Trophoblast cell (in vitro differentiated cells and primary cell): ENCODE results near the gene MYLK.

Experiments
- DNase-seq, 2 donors: peaks; one replicate each; pipeline ENCODE4 v3.0.0-alpha.2; 2016
- H2AFZ ChIP-seq: 2 replicates; pipeline ENCODE4 v1.6.1; 2013; ENCODE audit warnings: low read length, moderate library complexity, mild to moderate bottlenecking; ENCODE audit not compliant: insufficient read depth, poor library complexity
- H2AK5ac ChIP-seq: 2 replicates; pipeline ENCODE4 v1.6.1; 2013; ENCODE audit warnings: mild to moderate bottlenecking, low read length
- H2BK120ac ChIP-seq: 2 replicates; pipeline ENCODE4 v1.6.1; 2013; ENCODE audit warnings: low read length, mild to moderate bottlenecking, moderate library complexity; ENCODE audit not compliant: insufficient read depth, poor library complexity
- H2BK12ac ChIP-seq: 2 replicates; pipeline ENCODE4 v1.6.1; 2013; ENCODE audit warnings: mild to moderate bottlenecking, low read length, moderate library complexity
- H2BK5ac ChIP-seq: 2 replicates; pipeline ENCODE4 v1.6.1; 2013; ENCODE audit warnings: low read length, low read depth, moderate library complexity, mild to moderate bottlenecking; ENCODE audit not compliant: poor library complexity
- H3K14ac ChIP-seq: 2 replicates; pipeline ENCODE4 v1.6.1; 2013; ENCODE audit warnings: mild to moderate bottlenecking, low read length
- H3K18ac ChIP-seq: 2 replicates; pipeline ENCODE4 v1.6.1; 2013; ENCODE audit warnings: mild to moderate bottlenecking, low read length
- H3K23ac ChIP-seq: 2 replicates; pipeline ENCODE4 v1.6.1; 2013; ENCODE audit warnings: low read length
- H3K27ac ChIP-seq: 2 replicates; pipeline ENCODE4 v1.5.1; 2013; ENCODE audit warnings: low read depth, mild to moderate bottlenecking, inconsistent platforms, low read length, moderate library complexity
- H3K27me3 ChIP-seq: 2 replicates; pipeline ENCODE4 v1.6.1; 2013; ENCODE audit warnings: inconsistent platforms, mild to moderate bottlenecking, low read length, moderate library complexity; ENCODE audit not compliant: insufficient read depth
- H3K36me3 ChIP-seq, 2 experiments: 1 replicate in 1 of 2; 2 replicates in 1 of 2; pipeline ENCODE4 v1.6.1; 2013; ENCODE audit warnings: low read length in 2 of 2, mild to moderate bottlenecking in 2 of 2, moderate library complexity in 1 of 2; ENCODE audit not compliant: insufficient read depth in 2 of 2, control insufficient read depth in 1 of 2
- H3K4ac ChIP-seq: 2 replicates; pipeline ENCODE4 v1.6.1; 2013; ENCODE audit warnings: low read depth, mild to moderate bottlenecking, low read length, moderate library complexity
- H3K4me1 ChIP-seq, 2 experiments: 1 replicate in 1 of 2; 2 replicates in 1 of 2; pipeline ENCODE4 v1.6.1; 2013; ENCODE audit warnings: low read length in 2 of 2, mild to moderate bottlenecking in 2 of 2, moderate library complexity in 1 of 2; ENCODE audit not compliant: insufficient read depth in 2 of 2, control insufficient read depth in 1 of 2
- H3K4me2 ChIP-seq: 2 replicates; pipeline ENCODE4 v1.6.1; 2013; ENCODE audit warnings: inconsistent platforms, mild to moderate bottlenecking, low read length, moderate library complexity
- H3K4me3 ChIP-seq: 2 replicates; pipeline ENCODE4 v1.5.1; 2013; ENCODE audit warnings: mild to moderate bottlenecking, low read depth, low read length, inconsistent platforms
- H3K79me1 ChIP-seq: one replicate; pipeline ENCODE4 v1.6.1; 2013; ENCODE audit warnings: low read length
- H3K79me2 ChIP-seq: 2 replicates; pipeline ENCODE4 v1.6.1; 2013; ENCODE audit warnings: low read length, mild to moderate bottlenecking; ENCODE audit not compliant: control insufficient read depth, insufficient read depth, poor library complexity
- H3K9ac ChIP-seq: 2 replicates; pipeline ENCODE4 v1.6.1; 2013; ENCODE audit warnings: mild to moderate bottlenecking, low read length
- H3K9me3 ChIP-seq: 2 replicates; pipeline ENCODE4 v1.6.1; 2013; ENCODE audit warnings: low read depth, mild to moderate bottlenecking, control low read depth, inconsistent platforms, low read length; ENCODE audit not compliant: insufficient read depth
- H4K12ac ChIP-seq: 2 replicates; pipeline ENCODE4 v1.6.1; 2013; ENCODE audit warnings: low read depth, mild to moderate bottlenecking, low read length, moderate library complexity
- H4K8ac ChIP-seq: 2 replicates; pipeline ENCODE4 v1.6.1; 2013; ENCODE audit warnings: low read depth, mild to moderate bottlenecking, low read length, moderate library complexity
- H4K91ac ChIP-seq: one replicate; pipeline ENCODE4 v1.6.1; 2013; ENCODE audit warnings: low read depth, mild to moderate bottlenecking, low read length, moderate library complexity
- whole genome bisulfite sequencing: extraction: QIAGEN DNeasy Blood & Tissue Kit; methylation state at CpG from one replicate; pipeline ENCODE4 v1.1.7; 2013; ENCODE audit warnings: missing lambda C conversion rate; ENCODE audit not compliant: insufficient read length, insufficient coverage; ENCODE audit errors: extremely low coverage; 5-methylcytosine and 5-hydroxymethylcytosine counted together

Gene MYLK

DNA sequence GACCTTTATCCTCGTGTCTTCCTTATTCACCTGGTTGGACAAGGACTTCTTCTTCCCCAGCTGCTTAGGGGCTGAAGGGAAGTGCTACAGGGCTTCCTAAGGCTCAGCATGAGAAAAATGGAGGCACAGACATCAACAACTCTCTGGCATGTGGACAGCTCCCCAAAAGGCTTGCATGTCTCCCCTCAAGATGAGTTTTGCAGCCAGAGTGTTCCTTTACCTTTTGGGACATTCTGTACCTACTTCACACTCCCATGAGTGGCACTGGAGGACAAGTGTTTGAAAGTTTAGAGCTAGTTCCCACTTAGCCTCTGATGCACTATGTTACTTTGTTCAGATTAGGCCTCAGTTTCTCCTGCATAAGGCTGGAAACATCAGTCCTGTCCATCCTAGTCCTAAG lies 222.2 kb downstream of the MYLK start:
- no peak overlapping the region for H4K91ac ChIP-seq
- H4K8ac ChIP-seq: no peak overlapping the region
- no peaks in the 10 kb centered on the region for H3K79me1 ChIP-seq
- H3K4me1 ChIP-seq: no peaks in the 10 kb centered on the region
- H3K79me2 ChIP-seq: no peaks in the 10 kb centered on the region
- no CpG with 5 or more reads among the region's 1 CpG for WGBS
- H3K27ac ChIP-seq: no peak overlapping the region
- H3K18ac ChIP-seq: no peak overlapping the region
- no peak overlapping the region for H3K14ac ChIP-seq
- no peak overlapping the region for H4K12ac ChIP-seq
- no peak overlapping the region for H3K4me2 ChIP-seq
- no peak for DNase-seq
- H3K9me3 ChIP-seq: no peaks in the 10 kb centered on the region
- no peak overlapping the region for H2BK12ac ChIP-seq
- no peak overlapping the region for H2BK120ac ChIP-seq
- H2BK5ac ChIP-seq: no peak overlapping the region
- no peak overlapping the region for H3K4me3 ChIP-seq
- no peaks in the 10 kb centered on the region for H3K27me3 ChIP-seq
- no peak overlapping the region for H3K23ac ChIP-seq
- H3K4ac ChIP-seq: no peak overlapping the region
- H3K36me3 ChIP-seq: peaks cover 23 to 37% of the 10 kb centered on the region in 2 experiments
- no peak overlapping the region for H2AFZ ChIP-seq
- H2AK5ac ChIP-seq: no peak overlapping the region
- no peak overlapping the region for H3K9ac ChIP-seq

DNA sequence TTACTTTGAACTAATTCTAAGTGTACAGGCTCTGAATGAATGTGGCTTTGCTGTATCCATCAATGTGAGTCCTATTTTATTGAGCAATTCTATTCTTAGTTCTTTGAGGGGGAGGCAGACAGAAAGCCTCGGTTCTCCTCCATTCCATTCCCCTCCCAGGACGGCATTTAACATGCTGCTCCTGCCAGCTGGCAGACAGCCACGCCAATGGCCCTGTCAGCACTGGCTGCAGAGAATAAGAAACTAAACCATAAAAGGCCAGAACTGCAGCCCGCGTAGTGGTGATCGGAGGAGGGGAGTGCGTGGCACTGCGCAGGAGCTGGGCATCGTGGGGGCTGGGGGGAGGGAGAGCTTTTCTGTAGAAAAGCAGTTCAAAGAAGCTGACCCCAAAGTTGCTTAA lies 223.2 kb downstream of the MYLK start:
- Histone ChIP-seq H3K4ac (no peak overlapping the region), H2AFZ (no peak overlapping the region), H2AK5ac (no peak overlapping the region), H3K27ac (no peak overlapping the region), H2BK120ac (no peak overlapping the region), H3K27me3 (no peaks in the 10 kb centered on the region), H3K23ac (no peak overlapping the region), H4K8ac (no peak overlapping the region), H3K79me1 (no peaks in the 10 kb centered on the region), H3K4me3 (no peak overlapping the region), H2BK5ac (no peak overlapping the region), H3K18ac (no peak overlapping the region), H3K4me2 (no peak overlapping the region), H3K79me2 (no peaks in the 10 kb centered on the region), H4K91ac (no peak overlapping the region), H3K9ac (no peak overlapping the region), H4K12ac (no peak overlapping the region), H3K9me3 (no peaks in the 10 kb centered on the region), H2BK12ac (no peak overlapping the region), H3K36me3 (peaks cover 17 to 33% of the 10 kb centered on the region in 2 experiments), H3K4me1 (no peaks in the 10 kb centered on the region), H3K14ac (no peak overlapping the region)
- DNase-seq: no peak
- no CpG with 5 or more reads among the region's 9 CpGs for whole genome bisulfite sequencing

DNA sequence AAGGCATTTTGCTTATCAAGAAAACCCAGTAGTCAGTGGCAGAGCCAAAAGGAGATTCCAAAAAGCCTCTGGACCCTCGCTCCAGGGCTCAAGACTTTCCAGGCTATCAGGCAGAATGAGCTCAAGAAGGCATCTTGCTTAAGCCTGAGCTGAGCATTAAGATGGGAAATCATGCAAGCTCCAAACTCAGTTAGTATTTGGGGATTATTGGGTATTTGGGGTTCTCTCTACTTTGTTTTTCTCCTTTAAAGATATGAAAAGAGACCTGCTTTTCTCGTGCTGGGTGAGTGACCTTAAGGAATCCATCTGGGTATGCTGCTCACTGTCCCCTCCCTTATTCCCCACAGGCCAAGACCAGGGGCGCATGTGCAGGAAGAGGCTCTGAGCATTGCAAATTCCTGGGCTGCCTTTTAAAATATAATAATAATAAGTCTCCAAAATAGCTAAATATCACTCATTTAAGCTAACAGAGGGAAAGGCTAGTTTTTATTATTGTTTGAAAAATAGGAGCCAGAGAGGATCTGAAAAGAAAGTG lies 223.9 kb downstream of the MYLK start:
- Histone ChIP-seq H3K14ac (no peak overlapping the region), H3K27ac (no peak overlapping the region), H4K91ac (no peak overlapping the region), H3K79me2 (no peaks in the 10 kb centered on the region), H3K9me3 (no peaks in the 10 kb centered on the region), H3K4me1 (no peaks in the 10 kb centered on the region), H3K4me2 (no peak overlapping the region), H2AK5ac (no peak overlapping the region), H3K27me3 (no peaks in the 10 kb centered on the region), H3K79me1 (no peaks in the 10 kb centered on the region), H3K4ac (no peak overlapping the region), H3K18ac (no peak overlapping the region), H2BK120ac (no peak overlapping the region), H3K4me3 (no peak overlapping the region), H3K23ac (no peak overlapping the region), H3K36me3 (peaks cover 16 to 34% of the 10 kb centered on the region in 2 experiments), H2BK5ac (no peak overlapping the region), H4K12ac (no peak overlapping the region), H3K9ac (no peak overlapping the region), H2AFZ (no peak overlapping the region), H2BK12ac (no peak overlapping the region), H4K8ac (no peak overlapping the region)
- no CpG with 5 or more reads among the region's 3 CpGs for WGBS
- DNase-seq: no peak

- DNase-seq: no peak
- no peaks in the 10 kb centered on the region for H3K27me3 ChIP-seq
Observed at GRCh38 chr3:123658852-123659206, 225.3 kb downstream of the MYLK start.

More at GRCh38 chr3:123658852-123659206, 225.3 kb downstream of the MYLK start:
- Histone ChIP-seq H3K9ac (no peak overlapping the region), H3K4ac (no peak overlapping the region), H3K14ac (no peak overlapping the region), H3K4me1 (no peaks in the 10 kb centered on the region), H3K9me3 (no peaks in the 10 kb centered on the region), H2BK12ac (no peak overlapping the region), H3K18ac (no peak overlapping the region), H3K36me3 (peaks cover 11 to 29% of the 10 kb centered on the region in 2 experiments), H3K4me3 (no peak overlapping the region), H4K91ac (no peak overlapping the region), H3K4me2 (no peak overlapping the region), H3K79me1 (no peaks in the 10 kb centered on the region), H4K8ac (no peak overlapping the region), H3K79me2 (no peaks in the 10 kb centered on the region), H3K27ac (no peak overlapping the region), H2AK5ac (no peak overlapping the region), H2BK120ac (no peak overlapping the region), H2AFZ (no peak overlapping the region), H2BK5ac (no peak overlapping the region), H3K23ac (no peak overlapping the region), H4K12ac (no peak overlapping the region)
- WGBS: no CpG with 5 or more reads among the region's 1 CpG
